Smooth muscle cell (in vitro differentiated cells): ENCODE measurements around the gene COL12A1. TPM values are rescaled to one million over a fixed set of nuclear protein-coding genes. Genes with fewer than 3 reads are reported as not detected.

Source experiments
- DNase-seq: peaks from one replicate; lab custom pipeline; 2025; ENCODE audit not compliant: unreplicated experiment; lab: John Stamatoyannopoulos, UW
- H2AFZ ChIP-seq: fragments of 200-600 bp; sonication (generic); 2 replicates; pipeline ENCODE4 v1.6.0; 2016; ENCODE audit warnings: antibody characterized with exemption, low read depth, mild to moderate bottlenecking
- H3F3A ChIP-seq: fragments of 200-600 bp; sonication (generic); 2 replicates; pipeline ENCODE4 v1.6.0; 2017; ENCODE audit warnings: antibody characterized with exemption, low read depth
- H3K27ac ChIP-seq: fragments of 200-600 bp; sonication (generic); 2 replicates; pipeline ENCODE4 v1.5.1; 2016; ENCODE audit warnings: low read depth, mild to moderate bottlenecking
- H3K27me3 ChIP-seq: fragments of 200-600 bp; sonication (generic); 2 replicates; pipeline ENCODE4 v1.6.1; 2016; ENCODE audit warnings: low read depth, mild to moderate bottlenecking
- H3K36me3 ChIP-seq: fragments of 200-600 bp; sonication (generic); 2 replicates; pipeline ENCODE4 v1.5.1; 2016; ENCODE audit warnings: low read depth
- H3K4me1 ChIP-seq: fragments of 200-600 bp; sonication (generic); 2 replicates; pipeline ENCODE4 v1.5.1; 2016; ENCODE audit warnings: low read depth
- H3K4me2 ChIP-seq: fragments of 200-600 bp; sonication (generic); 2 replicates; pipeline ENCODE4 v1.6.0; 2016; ENCODE audit warnings: mild to moderate bottlenecking
- H3K4me3 ChIP-seq: fragments of 200-600 bp; sonication (generic); 2 replicates; pipeline ENCODE4 v1.5.1; 2016; ENCODE audit warnings: mild to moderate bottlenecking
- H3K79me2 ChIP-seq: fragments of 200-600 bp; sonication (generic); 2 replicates; pipeline ENCODE4 v1.6.0; 2016; ENCODE audit warnings: low read depth, mild to moderate bottlenecking
- H3K9ac ChIP-seq: fragments of 200-600 bp; sonication (generic); 2 replicates; pipeline ENCODE4 v1.6.0; 2016; ENCODE audit warnings: low read depth
- H3K9me3 ChIP-seq: fragments of 200-600 bp; sonication (generic); replicated peaks from 2 replicates; pipeline ENCODE4 v1.5.1; 2016; ENCODE audit warnings: low read depth
- H4K20me1 ChIP-seq: fragments of 200-600 bp; sonication (generic); 2 replicates; pipeline ENCODE4 v1.6.0; 2016; ENCODE audit warnings: low read depth
- WGBS: methylation state at CpG from one replicate; pipeline ENCODE4 v1.1.7; 2016; ENCODE audit warnings: low lambda C conversion rate; 5-methylcytosine and 5-hydroxymethylcytosine counted together
- polyA plus RNA-seq: library from polyadenylated mRNA; unstranded; fragments of >200 nt; fragmentation: Nextera tagmentation; extraction: Ambion mirVana; gene quantifications from 2 replicates; pipeline ENCODE4 v1.2.1, GENCODE V29; 2016
- total RNA-seq: library from RNA; depleted of rRNA; stranded (reverse); fragments of >200 nt; gene quantifications from 2 replicates; pipeline ENCODE4 v1.2.3, GENCODE V29; 2014
- TF ChIP-seq, protein P1 (sequence below): fragments of 200-600 bp; sonication (generic); IDR thresholded peaks from 2 replicates; pipeline ENCODE4 v1.5.1; 2017; ENCODE audit warnings: borderline replicate concordance, mild to moderate bottlenecking, antibody characterized with exemption; ENCODE audit not compliant: insufficient read depth, poor library complexity, severe bottlenecking

The COL12A1 gene
- total and polyA plus RNA-seq, 2 experiments from 2014 or later = 44.2 to 154 TPM

DNA sequence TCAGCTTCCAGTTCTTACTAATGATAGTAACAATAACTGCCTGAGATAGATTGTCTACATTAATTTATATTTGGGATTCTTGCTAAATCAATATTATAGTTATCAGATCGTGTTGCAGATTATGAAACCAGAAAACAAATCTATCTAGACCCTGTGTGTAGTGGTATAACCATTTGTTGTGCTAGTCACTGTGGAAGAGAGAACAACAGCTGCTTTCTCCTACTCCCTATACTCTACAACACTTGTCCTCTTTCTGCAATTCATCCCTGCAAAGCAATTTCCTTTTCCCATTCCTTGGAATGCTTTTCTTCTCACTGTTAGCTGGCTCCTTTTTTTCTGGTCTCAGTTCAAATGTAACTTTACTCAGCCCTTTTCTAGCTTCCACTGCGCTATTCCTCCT lies 29.4 kb upstream of the COL12A1 start:
- Histone ChIP-seq H3K27ac (no peak overlapping the region), H3K9me3 (no peaks in the 10 kb centered on the region), H3F3A (peaks cover 5% of the 10 kb centered on the region), H3K4me1 (no peaks in the 10 kb centered on the region), H3K9ac (no peak overlapping the region), H3K36me3 (peaks cover 13% of the 10 kb centered on the region), H4K20me1 (peaks cover 15% of the 10 kb centered on the region), H3K79me2 (peaks cover 9% of the 10 kb centered on the region), H3K4me2 (no peak overlapping the region), H3K4me3 (no peak overlapping the region), H2AFZ (no peak overlapping the region), H3K27me3 (no peaks in the 10 kb centered on the region)
- 89% methylated on average over 2 of the region's 2 CpGs for WGBS
- DNase-seq = no peak
- TF ChIP-seq, protein P1, sequence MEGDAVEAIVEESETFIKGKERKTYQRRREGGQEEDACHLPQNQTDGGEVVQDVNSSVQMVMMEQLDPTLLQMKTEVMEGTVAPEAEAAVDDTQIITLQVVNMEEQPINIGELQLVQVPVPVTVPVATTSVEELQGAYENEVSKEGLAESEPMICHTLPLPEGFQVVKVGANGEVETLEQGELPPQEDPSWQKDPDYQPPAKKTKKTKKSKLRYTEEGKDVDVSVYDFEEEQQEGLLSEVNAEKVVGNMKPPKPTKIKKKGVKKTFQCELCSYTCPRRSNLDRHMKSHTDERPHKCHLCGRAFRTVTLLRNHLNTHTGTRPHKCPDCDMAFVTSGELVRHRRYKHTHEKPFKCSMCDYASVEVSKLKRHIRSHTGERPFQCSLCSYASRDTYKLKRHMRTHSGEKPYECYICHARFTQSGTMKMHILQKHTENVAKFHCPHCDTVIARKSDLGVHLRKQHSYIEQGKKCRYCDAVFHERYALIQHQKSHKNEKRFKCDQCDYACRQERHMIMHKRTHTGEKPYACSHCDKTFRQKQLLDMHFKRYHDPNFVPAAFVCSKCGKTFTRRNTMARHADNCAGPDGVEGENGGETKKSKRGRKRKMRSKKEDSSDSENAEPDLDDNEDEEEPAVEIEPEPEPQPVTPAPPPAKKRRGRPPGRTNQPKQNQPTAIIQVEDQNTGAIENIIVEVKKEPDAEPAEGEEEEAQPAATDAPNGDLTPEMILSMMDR = no peak

DNA sequence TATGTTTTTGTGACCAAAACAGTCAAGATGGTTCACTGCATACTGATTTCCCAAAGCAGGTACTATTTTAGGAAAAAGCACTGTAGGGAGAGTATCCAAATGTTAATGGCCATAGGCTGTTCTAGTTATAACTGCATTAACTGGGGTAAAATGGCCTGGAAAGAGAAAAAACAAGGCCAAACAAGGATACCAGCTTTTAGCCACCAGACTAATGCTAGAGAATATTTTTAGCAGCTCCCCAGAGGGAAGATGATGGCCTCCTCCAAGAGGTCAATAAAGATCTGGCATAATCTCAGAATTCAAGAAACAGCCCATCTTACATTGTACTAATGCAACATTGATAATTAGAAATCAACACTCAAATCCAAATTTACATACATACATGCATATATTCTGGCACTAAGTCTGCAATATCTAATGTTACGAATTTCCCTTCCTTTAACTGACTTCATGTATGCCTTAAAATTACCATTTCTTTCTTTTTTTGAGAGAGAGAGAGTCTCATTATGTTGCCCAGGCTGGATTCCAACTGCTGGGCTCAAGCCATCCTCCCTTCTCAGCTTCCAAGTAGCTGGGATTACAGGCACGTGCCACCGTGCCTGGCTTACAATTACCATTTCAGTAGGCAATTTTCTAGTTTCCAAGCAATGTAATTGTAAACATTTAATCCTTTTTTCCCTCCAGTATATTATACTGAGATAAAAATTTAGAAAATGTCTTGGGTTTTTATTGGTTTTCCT lies 28.4 kb upstream of the COL12A1 start:
- peaks cover 5% of the 10 kb centered on the region for H3F3A ChIP-seq
- no peak overlapping the region for H3K4me3 ChIP-seq
- H3K4me2 ChIP-seq = no peak overlapping the region
- no peak overlapping the region for H2AFZ ChIP-seq
- H3K79me2 ChIP-seq = peaks cover 4% of the 10 kb centered on the region
- H3K9ac ChIP-seq = no peak overlapping the region
- H3K9me3 ChIP-seq = no peaks in the 10 kb centered on the region
- 87% methylated on average over 3 of the region's 3 CpGs for WGBS
- no peak for DNase-seq
- no peak overlapping the region for H3K27ac ChIP-seq
- H3K27me3 ChIP-seq = no peaks in the 10 kb centered on the region
- H3K36me3 ChIP-seq = peaks cover 10% of the 10 kb centered on the region
- peaks cover 6% of the 10 kb centered on the region for H4K20me1 ChIP-seq
- H3K4me1 ChIP-seq = no peaks in the 10 kb centered on the region
- TF ChIP-seq, protein P1 = no peak

DNA sequence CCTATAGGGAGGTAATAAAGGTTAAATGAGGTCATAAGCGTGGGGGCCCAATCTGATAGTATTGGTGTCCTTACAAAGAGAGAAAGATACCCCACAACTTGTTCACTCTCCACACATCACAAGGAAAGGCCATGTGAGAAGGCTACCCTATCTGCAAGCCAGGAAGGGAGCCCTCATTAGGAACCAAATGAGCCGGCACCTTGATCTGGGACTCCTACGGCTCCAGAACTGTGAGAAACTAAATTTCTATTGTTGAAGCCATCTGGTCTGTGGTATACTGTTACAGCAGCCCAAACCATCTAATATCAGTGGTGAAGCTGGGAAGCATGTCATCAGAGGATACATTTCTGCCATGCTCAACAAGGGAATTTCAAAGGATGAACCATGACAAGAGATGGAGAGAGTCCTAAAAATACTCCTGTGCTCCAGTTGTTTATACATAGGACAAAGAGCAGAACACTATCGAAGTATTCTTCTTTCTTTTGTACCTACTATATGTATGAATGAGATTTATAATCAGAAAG lies 27.3 kb upstream of the COL12A1 start:
- Histone ChIP-seq H3K36me3 (peaks cover 4% of the 10 kb centered on the region), H3K4me1 (no peaks in the 10 kb centered on the region), H3K9ac (no peak overlapping the region), H3F3A (peaks cover 5% of the 10 kb centered on the region), H3K9me3 (no peaks in the 10 kb centered on the region), H3K4me3 (no peak overlapping the region), H2AFZ (no peak overlapping the region), H3K4me2 (no peak overlapping the region), H4K20me1 (no peaks in the 10 kb centered on the region), H3K27ac (no peak overlapping the region), H3K79me2 (no peaks in the 10 kb centered on the region), H3K27me3 (no peaks in the 10 kb centered on the region)
- no peak for DNase-seq
- 92% methylated on average over 4 of the region's 4 CpGs for WGBS
- TF ChIP-seq, protein P1 = no peak
